HG03457 (cell line): ENCODE results near the gene SBNO1.
"Not testable (repeated sequence)": the region's sequence is repeated elsewhere in the genome, so short reads cannot be mapped to it uniquely, and the experiment has no call there.

ENCODE experiments used
- ATAC-seq: cut with Tn5 transposase; IDR thresholded peaks from one replicate; pipeline ENCODE4 v1.9.1; 2021; ENCODE audit warnings: moderate number of reproducible peaks; ENCODE audit not compliant: unreplicated experiment

The SBNO1 gene

GRCh38 chr12:123251403-123252076, 113.1 kb downstream of the SBNO1 start:
- ATAC-seq, result no peak

DNA sequence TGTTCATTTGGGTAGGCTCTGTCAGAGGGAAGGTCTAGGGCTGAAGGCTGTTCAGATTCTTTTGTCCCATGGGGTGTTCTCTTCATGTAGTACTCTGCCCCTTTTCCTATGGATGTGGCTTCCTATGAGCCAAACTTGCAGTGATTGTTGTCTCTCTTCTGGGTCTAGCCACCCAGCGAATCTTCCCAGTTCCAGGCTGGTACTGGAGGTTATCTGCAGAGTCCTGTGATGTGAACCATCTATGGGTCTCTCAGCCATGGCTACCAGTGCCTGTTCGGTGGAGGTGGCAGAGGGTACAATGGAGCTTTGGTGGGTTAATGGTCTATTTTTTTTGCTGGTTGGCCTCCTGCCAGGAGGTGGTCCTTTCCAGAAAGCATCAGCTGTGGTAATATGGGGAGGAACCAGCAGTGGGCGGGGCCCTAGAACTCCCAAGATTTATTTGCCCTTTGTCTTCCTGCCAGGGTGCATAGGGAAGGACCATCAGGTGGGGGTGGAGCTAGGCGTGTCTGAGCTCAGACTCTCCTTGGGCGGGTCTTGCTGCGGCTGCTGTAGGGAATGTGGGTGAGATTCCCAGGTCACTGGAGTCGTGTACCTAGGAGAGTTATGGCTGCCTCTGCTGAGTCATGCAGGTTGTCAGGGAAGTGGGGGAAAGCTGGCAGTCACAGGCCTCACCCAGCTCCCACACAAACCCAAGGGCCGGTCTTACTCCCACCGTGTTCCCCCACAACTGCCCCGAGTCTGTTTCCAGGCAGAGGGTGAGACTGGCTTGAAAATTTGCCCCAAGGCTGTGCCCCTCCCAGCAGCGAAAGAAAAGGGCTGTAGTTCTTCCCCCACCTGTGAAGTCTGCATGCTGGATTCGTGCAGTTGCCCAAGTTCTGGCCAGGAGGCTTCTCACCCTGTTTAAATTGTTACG, 113.9 kb downstream of the SBNO1 start:
- no peak for ATAC-seq

DNA sequence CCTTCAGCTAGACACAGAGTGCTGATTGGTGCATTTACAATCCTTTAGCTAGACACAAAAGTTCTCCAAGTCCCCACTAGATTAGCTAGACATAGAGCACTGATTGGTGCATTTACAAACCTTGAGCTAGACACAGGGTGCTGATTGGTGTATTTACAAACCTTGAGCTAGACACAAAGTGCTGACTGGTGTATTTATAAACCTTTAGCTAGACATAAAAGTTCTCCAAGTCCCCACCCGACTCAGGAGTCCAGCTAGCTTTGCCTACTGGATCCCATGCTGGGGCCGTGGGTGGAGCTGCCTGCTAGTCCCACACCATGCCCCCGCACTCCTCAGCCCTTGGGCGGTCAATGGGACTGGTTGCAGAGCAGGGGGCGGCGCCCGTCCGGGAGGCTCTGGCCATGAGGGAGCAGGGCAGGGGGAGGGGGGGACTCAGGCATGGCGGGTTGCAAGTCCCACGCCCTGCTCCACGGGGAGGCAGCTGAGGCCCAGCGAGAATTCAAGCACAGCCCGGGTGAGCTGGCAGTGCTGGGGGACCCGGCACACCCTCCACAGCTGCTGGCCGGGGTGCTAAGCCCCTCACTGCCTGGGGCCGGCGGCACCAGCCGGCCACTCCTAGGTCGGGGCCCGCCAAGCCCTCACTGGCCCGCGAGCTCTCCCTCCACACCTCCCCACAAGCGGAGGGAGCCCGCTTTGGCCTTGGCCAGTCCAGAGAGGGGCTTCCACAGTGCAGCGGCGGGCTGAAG, 115.5 kb downstream of the SBNO1 start:
- not testable (repeated sequence) for ATAC-seq

GRCh38 chr12:123248129-123248528, 116.5 kb downstream of the SBNO1 start:
- ATAC-seq, result not testable (repeated sequence)

DNA sequence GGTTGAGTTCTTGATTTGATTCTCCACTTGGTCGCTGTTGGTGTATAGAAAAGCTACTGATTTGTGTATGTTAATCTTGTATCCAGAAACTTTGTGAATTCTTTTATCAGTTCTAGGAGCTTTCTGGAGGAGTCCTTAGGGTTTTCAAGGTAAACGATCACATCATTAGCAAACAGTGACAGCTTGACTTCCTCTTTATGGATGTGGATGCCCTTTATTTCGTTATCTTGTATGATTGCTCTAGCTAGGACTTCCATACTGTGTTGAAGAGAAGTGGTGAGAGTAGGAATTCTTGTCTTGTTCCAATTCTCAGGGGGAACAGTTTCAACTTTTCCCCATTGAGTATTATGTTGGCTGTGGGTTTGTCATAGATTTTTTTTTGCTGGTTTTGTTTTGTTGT, 119.0 kb downstream of the SBNO1 start:
- no peak for ATAC-seq

DNA sequence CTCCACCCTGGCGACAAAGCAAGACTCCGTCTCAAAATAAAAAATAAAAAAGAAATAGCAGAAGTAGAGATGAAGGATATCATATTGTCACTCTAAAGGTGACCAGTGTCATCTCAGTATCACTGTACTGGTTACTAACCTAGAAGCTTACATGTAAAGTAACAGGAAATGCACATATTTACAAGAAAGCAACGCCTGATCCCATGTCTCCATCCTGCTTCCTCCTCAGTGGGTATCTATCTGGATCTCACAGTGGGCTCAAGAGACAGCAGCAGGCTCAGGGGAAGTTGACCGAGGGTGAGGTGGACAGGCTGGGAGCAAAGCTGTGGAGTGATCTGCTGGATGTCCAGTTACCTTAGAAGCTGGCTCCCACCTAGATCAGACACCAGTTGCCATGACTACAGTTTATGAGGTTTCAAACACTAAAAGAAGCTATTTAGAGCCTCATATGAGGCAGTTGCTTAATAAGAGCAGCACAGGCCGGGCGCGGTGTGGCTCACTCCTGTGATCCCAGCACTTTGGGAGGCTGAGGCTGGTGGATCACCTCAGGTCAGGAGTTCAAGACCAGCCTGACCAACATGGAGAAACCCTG, 120.9 kb downstream of the SBNO1 start:
- no peak for ATAC-seq

- ATAC-seq, result no peak
Observed at GRCh38 chr12:123242116-123242904, 122.3 kb downstream of the SBNO1 start.
